ENCODE results near the gene CCND1.

Gene CCND1

DNA sequence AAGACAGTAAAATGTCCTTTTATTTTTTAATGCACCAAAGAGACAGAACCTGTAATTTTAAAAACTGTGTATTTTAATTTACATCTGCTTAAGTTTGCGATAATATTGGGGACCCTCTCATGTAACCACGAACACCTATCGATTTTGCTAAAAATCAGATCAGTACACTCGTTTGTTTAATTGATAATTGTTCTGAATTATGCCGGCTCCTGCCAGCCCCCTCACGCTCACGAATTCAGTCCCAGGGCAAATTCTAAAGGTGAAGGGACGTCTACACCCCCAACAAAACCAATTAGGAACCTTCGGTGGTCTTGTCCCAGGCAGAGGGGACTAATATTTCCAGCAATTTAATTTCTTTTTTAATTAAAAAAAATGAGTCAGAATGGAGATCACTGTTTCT is 1.1 kb upstream of the CCND1 start:
- H3K9ac ChIP-seq (ENCODE audit: low read length in 5 of 5), result peak overlapping the region in 1 of 5 donors; percentile 10
- H3K9me3 ChIP-seq (ENCODE audit: control insufficient read depth in 5 of 5, low read length in 5 of 5), result no peaks in the 10 kb centered on the region
- H3K36me3 ChIP-seq (ENCODE audit: control insufficient read depth in 5 of 5, insufficient read depth in 5 of 5, low read length in 5 of 5), result peaks cover 0 to 11% (median 2%) of the 10 kb centered on the region in 5 donors
- H3K27me3 ChIP-seq (ENCODE audit: control insufficient read depth in 5 of 5, insufficient read depth in 4 of 5, low read length in 5 of 5), result peaks cover 0 to 19% (median 0%) of the 10 kb centered on the region in 5 donors
- no peak overlapping the region for H3K27ac ChIP-seq (ENCODE audit: low read depth, low read length)
- peaks cover 2 to 77% (median 64%) of the 10 kb centered on the region in 5 donors for H3K4me1 ChIP-seq (ENCODE audit: control insufficient read depth in 5 of 5, insufficient read depth in 5 of 5, low read length in 5 of 5)
- peak overlapping the region in 3 of 5 donors; percentile 54 to 92 (median 88) for H3K4me3 ChIP-seq (ENCODE audit: low read depth in 1 of 5, low read length in 5 of 5)

- peaks cover 0 to 19% (median 0%) of the 10 kb centered on the region in 5 donors for H3K27me3 ChIP-seq (ENCODE audit: control insufficient read depth in 5 of 5, insufficient read depth in 4 of 5, low read length in 5 of 5)
These were observed 529 bp upstream of the CCND1 start for GRCh38 chr11:69640260-69640994.

DNA sequence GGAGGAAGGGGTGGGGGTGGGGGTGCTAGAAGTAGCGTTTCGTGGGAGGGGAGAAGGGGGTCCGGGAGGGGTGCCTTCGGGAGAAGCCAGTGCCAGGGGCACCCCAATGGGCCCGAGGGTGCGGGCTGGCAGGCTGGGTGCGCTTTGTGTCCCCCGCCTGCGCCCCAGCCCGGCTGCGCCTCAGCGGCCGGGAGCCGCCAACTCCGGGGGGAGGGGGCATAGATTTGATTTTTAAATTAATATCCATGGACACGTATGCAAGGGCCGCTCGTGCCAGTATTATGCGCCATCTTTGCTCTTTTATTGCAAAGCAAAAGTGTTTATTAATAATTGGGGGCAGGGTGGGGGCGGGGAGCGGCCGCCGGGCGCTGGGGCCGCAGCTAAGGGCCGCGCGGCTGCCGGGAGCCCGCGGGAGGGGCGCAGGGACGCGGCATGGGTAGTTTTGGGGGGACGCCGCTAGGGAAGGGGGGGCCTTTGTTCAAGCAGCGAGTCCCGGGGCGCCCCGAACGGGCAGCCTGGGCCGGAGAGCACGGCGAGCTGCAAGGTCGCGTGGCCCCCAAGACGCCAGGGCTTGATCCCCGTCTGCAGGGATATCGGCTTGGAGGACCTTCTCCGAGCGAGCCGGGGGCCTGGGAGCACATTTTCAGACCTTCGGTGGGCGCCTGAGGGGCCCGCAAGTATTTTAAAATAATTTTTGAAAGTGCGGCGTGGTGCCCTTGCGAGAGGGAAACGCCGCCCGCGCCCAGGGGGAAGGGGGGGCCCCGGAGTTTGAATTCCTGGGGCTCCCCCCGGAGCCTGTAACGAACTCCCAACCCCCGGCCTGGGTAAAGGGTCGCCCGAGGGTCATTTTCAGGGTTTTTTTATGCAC is 959 bp downstream of the CCND1 start:
- Histone ChIP-seq H3K9me3 (ENCODE audit: control insufficient read depth in 5 of 5, low read length in 5 of 5) (no peaks in the 10 kb centered on the region), H3K27me3 (ENCODE audit: control insufficient read depth in 5 of 5, insufficient read depth in 4 of 5, low read length in 5 of 5) (peaks cover 0 to 17% (median 0%) of the 10 kb centered on the region in 5 donors), H3K36me3 (ENCODE audit: control insufficient read depth in 5 of 5, insufficient read depth in 5 of 5, low read length in 5 of 5) (peaks cover 0 to 28% (median 9%) of the 10 kb centered on the region in 5 donors), H3K27ac (ENCODE audit: low read depth, low read length) (peak overlapping the region; percentile 62), H3K4me1 (ENCODE audit: control insufficient read depth in 5 of 5, insufficient read depth in 5 of 5, low read length in 5 of 5) (peaks cover 2 to 76% (median 67%) of the 10 kb centered on the region in 5 donors), H3K9ac (ENCODE audit: low read length in 5 of 5) (peak overlapping the region in 4 of 5 donors; percentile 61 to 81 (median 72)), H3K4me3 (ENCODE audit: low read depth in 1 of 5, low read length in 5 of 5) (peak overlapping the region; percentile 75 to 93 (median 88))

More at GRCh38 chr11:69640260-69640994, 529 bp upstream of the CCND1 start:
- peak overlapping the region in 2 of 5 donors; percentile 10 to 47 for H3K9ac ChIP-seq (ENCODE audit: low read length in 5 of 5)
- H3K4me1 ChIP-seq (ENCODE audit: control insufficient read depth in 5 of 5, insufficient read depth in 5 of 5, low read length in 5 of 5), result peaks cover 2 to 82% (median 70%) of the 10 kb centered on the region in 5 donors
- no peak overlapping the region for H3K27ac ChIP-seq (ENCODE audit: low read depth, low read length)
- peaks cover 0 to 16% (median 5%) of the 10 kb centered on the region in 5 donors for H3K36me3 ChIP-seq (ENCODE audit: control insufficient read depth in 5 of 5, insufficient read depth in 5 of 5, low read length in 5 of 5)
- H3K4me3 ChIP-seq (ENCODE audit: low read depth in 1 of 5, low read length in 5 of 5), result peak overlapping the region; percentile 54 to 92 (median 76)
- no peaks in the 10 kb centered on the region for H3K9me3 ChIP-seq (ENCODE audit: control insufficient read depth in 5 of 5, low read length in 5 of 5)

GRCh38 chr11:69642549-69642912 is 1.6 kb downstream of the CCND1 start:
- Histone ChIP-seq H3K27me3 (ENCODE audit: control insufficient read depth in 5 of 5, insufficient read depth in 4 of 5, low read length in 5 of 5) (peaks cover 0 to 12% (median 0%) of the 10 kb centered on the region in 5 donors), H3K4me1 (ENCODE audit: control insufficient read depth in 5 of 5, insufficient read depth in 5 of 5, low read length in 5 of 5) (peaks cover 2 to 76% (median 67%) of the 10 kb centered on the region in 5 donors), H3K4me3 (ENCODE audit: low read depth in 1 of 5, low read length in 5 of 5) (peak overlapping the region in 4 of 5 donors; percentile 76 to 93 (median 90)), H3K36me3 (ENCODE audit: control insufficient read depth in 5 of 5, insufficient read depth in 5 of 5, low read length in 5 of 5) (peaks cover 0 to 34% (median 12%) of the 10 kb centered on the region in 5 donors), H3K9ac (ENCODE audit: low read length in 5 of 5) (peak overlapping the region in 4 of 5 donors; percentile 61 to 81 (median 72)), H3K27ac (ENCODE audit: low read depth, low read length) (peak overlapping the region; percentile 54), H3K9me3 (ENCODE audit: control insufficient read depth in 5 of 5, low read length in 5 of 5) (no peaks in the 10 kb centered on the region)

DNA sequence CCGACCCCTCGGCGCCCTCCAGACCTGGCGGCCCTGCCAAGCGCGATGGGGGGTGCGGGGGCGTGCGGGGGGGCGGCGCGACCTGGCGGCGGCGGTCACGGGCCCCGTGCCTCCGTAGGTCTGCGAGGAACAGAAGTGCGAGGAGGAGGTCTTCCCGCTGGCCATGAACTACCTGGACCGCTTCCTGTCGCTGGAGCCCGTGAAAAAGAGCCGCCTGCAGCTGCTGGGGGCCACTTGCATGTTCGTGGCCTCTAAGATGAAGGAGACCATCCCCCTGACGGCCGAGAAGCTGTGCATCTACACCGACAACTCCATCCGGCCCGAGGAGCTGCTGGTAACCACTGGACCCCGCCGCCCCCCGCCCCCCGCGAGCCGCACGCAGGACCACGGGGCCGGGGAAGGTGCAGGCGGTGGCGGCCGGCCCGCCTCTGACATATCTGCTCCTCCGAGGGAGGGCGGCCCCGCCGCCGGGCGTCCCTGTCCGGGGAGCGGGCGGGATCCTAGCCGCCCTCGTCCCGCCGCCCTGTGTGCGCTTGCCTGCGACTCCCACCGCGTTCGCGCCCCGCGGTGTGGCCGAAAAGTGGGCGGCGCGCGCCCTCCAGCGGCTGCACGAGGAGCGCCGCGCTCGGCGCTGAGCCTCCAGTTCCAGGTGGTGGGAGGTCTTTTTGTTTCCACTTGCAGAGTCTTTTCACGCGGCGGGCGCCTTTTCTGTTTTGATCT is 2.1 kb downstream of the CCND1 start:
- Histone ChIP-seq H3K9ac (ENCODE audit: low read length in 5 of 5) (peak overlapping the region in 2 of 5 donors; percentile 20 to 57), H3K36me3 (ENCODE audit: control insufficient read depth in 5 of 5, insufficient read depth in 5 of 5, low read length in 5 of 5) (peaks cover 0 to 40% (median 17%) of the 10 kb centered on the region in 5 donors), H3K4me3 (ENCODE audit: low read depth in 1 of 5, low read length in 5 of 5) (peak overlapping the region; percentile 76 to 93 (median 88)), H3K27ac (ENCODE audit: low read depth, low read length) (peak overlapping the region; percentile 54), H3K27me3 (ENCODE audit: control insufficient read depth in 5 of 5, insufficient read depth in 4 of 5, low read length in 5 of 5) (peaks cover 0 to 11% (median 0%) of the 10 kb centered on the region in 5 donors), H3K9me3 (ENCODE audit: control insufficient read depth in 5 of 5, low read length in 5 of 5) (no peaks in the 10 kb centered on the region), H3K4me1 (ENCODE audit: control insufficient read depth in 5 of 5, insufficient read depth in 5 of 5, low read length in 5 of 5) (peaks cover 2 to 71% (median 61%) of the 10 kb centered on the region in 5 donors)

DNA sequence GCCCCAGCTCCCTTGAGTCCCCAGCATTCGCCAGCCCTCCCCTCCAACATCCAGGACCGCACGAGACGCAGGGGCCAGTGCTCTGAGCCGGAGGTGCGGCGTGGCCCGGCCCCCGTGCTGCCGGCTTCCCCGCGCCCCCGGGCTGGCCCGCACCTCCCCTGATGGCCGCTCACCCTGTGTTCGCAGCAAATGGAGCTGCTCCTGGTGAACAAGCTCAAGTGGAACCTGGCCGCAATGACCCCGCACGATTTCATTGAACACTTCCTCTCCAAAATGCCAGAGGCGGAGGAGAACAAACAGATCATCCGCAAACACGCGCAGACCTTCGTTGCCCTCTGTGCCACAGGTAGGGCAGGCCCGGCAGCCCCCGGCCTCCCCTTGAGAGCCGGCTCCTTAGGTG is 2.7 kb downstream of the CCND1 start:
- H3K27me3 ChIP-seq (ENCODE audit: control insufficient read depth in 5 of 5, insufficient read depth in 4 of 5, low read length in 5 of 5), result peaks cover 0 to 7% (median 0%) of the 10 kb centered on the region in 5 donors
- H3K9ac ChIP-seq (ENCODE audit: low read length in 5 of 5), result no peak overlapping the region
- H3K4me3 ChIP-seq (ENCODE audit: low read depth in 1 of 5, low read length in 5 of 5), result peak overlapping the region in 3 of 5 donors; percentile 88 to 93 (median 92)
- H3K4me1 ChIP-seq (ENCODE audit: control insufficient read depth in 5 of 5, insufficient read depth in 5 of 5, low read length in 5 of 5), result peaks cover 2 to 65% (median 56%) of the 10 kb centered on the region in 5 donors
- no peak overlapping the region for H3K27ac ChIP-seq (ENCODE audit: low read depth, low read length)
- H3K36me3 ChIP-seq (ENCODE audit: control insufficient read depth in 5 of 5, insufficient read depth in 5 of 5, low read length in 5 of 5), result peaks cover 0 to 45% (median 21%) of the 10 kb centered on the region in 5 donors
- H3K9me3 ChIP-seq (ENCODE audit: control insufficient read depth in 5 of 5, low read length in 5 of 5), result no peaks in the 10 kb centered on the region

GRCh38 chr11:69644071-69644961 is 3.4 kb downstream of the CCND1 start:
- H3K4me3 ChIP-seq (ENCODE audit: low read depth in 1 of 5, low read length in 5 of 5), result peak overlapping the region in 2 of 5 donors; percentile 7 to 92
- peaks cover 0 to 5% (median 0%) of the 10 kb centered on the region in 5 donors for H3K27me3 ChIP-seq (ENCODE audit: control insufficient read depth in 5 of 5, insufficient read depth in 4 of 5, low read length in 5 of 5)
- H3K4me1 ChIP-seq (ENCODE audit: control insufficient read depth in 5 of 5, insufficient read depth in 5 of 5, low read length in 5 of 5), result peaks cover 2 to 58% (median 49%) of the 10 kb centered on the region in 5 donors
- H3K36me3 ChIP-seq (ENCODE audit: control insufficient read depth in 5 of 5, insufficient read depth in 5 of 5, low read length in 5 of 5), result peaks cover 0 to 52% (median 27%) of the 10 kb centered on the region in 5 donors
- H3K9ac ChIP-seq (ENCODE audit: low read length in 5 of 5), result no peak overlapping the region
- H3K27ac ChIP-seq (ENCODE audit: low read depth, low read length), result no peak overlapping the region
- no peaks in the 10 kb centered on the region for H3K9me3 ChIP-seq (ENCODE audit: control insufficient read depth in 5 of 5, low read length in 5 of 5)

- Histone ChIP-seq H3K4me1 (ENCODE audit: control insufficient read depth in 5 of 5, insufficient read depth in 5 of 5, low read length in 5 of 5) (peaks cover 2 to 52% (median 42%) of the 10 kb centered on the region in 5 donors), H3K27me3 (ENCODE audit: control insufficient read depth in 5 of 5, insufficient read depth in 4 of 5, low read length in 5 of 5) (peaks cover 0 to 5% (median 0%) of the 10 kb centered on the region in 5 donors), H3K27ac (ENCODE audit: low read depth, low read length) (no peak overlapping the region), H3K9me3 (ENCODE audit: control insufficient read depth in 5 of 5, low read length in 5 of 5) (no peaks in the 10 kb centered on the region), H3K36me3 (ENCODE audit: control insufficient read depth in 5 of 5, insufficient read depth in 5 of 5, low read length in 5 of 5) (peaks cover 0 to 60% (median 35%) of the 10 kb centered on the region in 5 donors), H3K4me3 (ENCODE audit: low read depth in 1 of 5, low read length in 5 of 5) (peak overlapping the region in 1 of 5 donors; percentile 7), H3K9ac (ENCODE audit: low read length in 5 of 5) (no peak overlapping the region)
These were observed 4.2 kb downstream of the CCND1 start for GRCh38 chr11:69644962-69645675.

Measured in subcutaneous abdominal adipose tissue (tissue), 5 donors.